ENCODE measurements around the gene RDH16.
"Not testable (repeated sequence)": the region's sequence is repeated elsewhere in the genome, so short reads cannot be mapped to it uniquely, and the experiment has no call there.

RDH16 gene

GRCh38 chr12:56988207-56988739 is 30.9 kb upstream of the RDH16 start:
- Histone ChIP-seq H3K27me3 (ENCODE audit: control insufficient read depth in 2 of 2, insufficient read depth in 2 of 2, low read length in 2 of 2) (no peaks in the 10 kb centered on the region), H3K9me3 (ENCODE audit: control insufficient read depth in 2 of 2, low read length in 2 of 2) (no peaks in the 10 kb centered on the region), H3K4me1 (ENCODE audit: control insufficient read depth in 2 of 2, insufficient read depth in 2 of 2, low read length in 2 of 2) (peaks cover 5 to 9% of the 10 kb centered on the region in 2 donors), H3K36me3 (ENCODE audit: control insufficient read depth in 2 of 2, insufficient read depth in 2 of 2, low read length in 2 of 2) (no peaks in the 10 kb centered on the region), H3K27ac (ENCODE audit: low read depth in 2 of 2, low read length in 2 of 2) (no peak overlapping the region), H3K9ac (ENCODE audit: low read depth in 1 of 2, low read length in 2 of 2) (no peak overlapping the region), H3K4me3 (ENCODE audit: low read length in 2 of 2) (no peak overlapping the region)

- H3K27me3 ChIP-seq (ENCODE audit: control insufficient read depth in 2 of 2, insufficient read depth in 2 of 2, low read length in 2 of 2) = no peaks in the 10 kb centered on the region
- H3K4me1 ChIP-seq (ENCODE audit: control insufficient read depth in 2 of 2, insufficient read depth in 2 of 2, low read length in 2 of 2) = peaks cover 5 to 9% of the 10 kb centered on the region in 2 donors
- no peak overlapping the region for H3K27ac ChIP-seq (ENCODE audit: low read depth in 2 of 2, low read length in 2 of 2)
- H3K9me3 ChIP-seq (ENCODE audit: control insufficient read depth in 2 of 2, low read length in 2 of 2) = no peaks in the 10 kb centered on the region
- H3K9ac ChIP-seq (ENCODE audit: low read depth in 1 of 2, low read length in 2 of 2) = no peak overlapping the region
- no peaks in the 10 kb centered on the region for H3K36me3 ChIP-seq (ENCODE audit: control insufficient read depth in 2 of 2, insufficient read depth in 2 of 2, low read length in 2 of 2)
- no peak overlapping the region for H3K4me3 ChIP-seq (ENCODE audit: low read length in 2 of 2)
Measured at GRCh38 chr12:56987551-56988053, 30.2 kb upstream of the RDH16 start.

GRCh38 chr12:56987011-56987410 is 29.6 kb upstream of the RDH16 start:
- no peaks in the 10 kb centered on the region for H3K36me3 ChIP-seq (ENCODE audit: control insufficient read depth in 2 of 2, insufficient read depth in 2 of 2, low read length in 2 of 2)
- no peaks in the 10 kb centered on the region for H3K27me3 ChIP-seq (ENCODE audit: control insufficient read depth in 2 of 2, insufficient read depth in 2 of 2, low read length in 2 of 2)
- no peak overlapping the region for H3K9ac ChIP-seq (ENCODE audit: low read depth in 1 of 2, low read length in 2 of 2)
- H3K9me3 ChIP-seq (ENCODE audit: control insufficient read depth in 2 of 2, low read length in 2 of 2) = no peaks in the 10 kb centered on the region
- H3K27ac ChIP-seq (ENCODE audit: low read depth in 2 of 2, low read length in 2 of 2) = no peak overlapping the region
- H3K4me3 ChIP-seq (ENCODE audit: low read length in 2 of 2) = no peak overlapping the region
- peaks cover 5 to 9% of the 10 kb centered on the region in 2 donors for H3K4me1 ChIP-seq (ENCODE audit: control insufficient read depth in 2 of 2, insufficient read depth in 2 of 2, low read length in 2 of 2)

- H3K4me1 ChIP-seq (ENCODE audit: control insufficient read depth in 2 of 2, insufficient read depth in 2 of 2, low read length in 2 of 2); H3K9ac ChIP-seq (ENCODE audit: low read depth in 1 of 2, low read length in 2 of 2); H3K27ac ChIP-seq (ENCODE audit: low read depth in 2 of 2, low read length in 2 of 2); H3K9me3 ChIP-seq (ENCODE audit: control insufficient read depth in 2 of 2, low read length in 2 of 2); H3K27me3 ChIP-seq (ENCODE audit: control insufficient read depth in 2 of 2, insufficient read depth in 2 of 2, low read length in 2 of 2); H3K4me3 ChIP-seq (ENCODE audit: low read length in 2 of 2); H3K36me3 ChIP-seq (ENCODE audit: control insufficient read depth in 2 of 2, insufficient read depth in 2 of 2, low read length in 2 of 2): not testable (repeated sequence)
Measured at GRCh38 chr12:56985714-56986113, 28.3 kb upstream of the RDH16 start.

- Histone ChIP-seq H3K4me1 (ENCODE audit: control insufficient read depth in 2 of 2, insufficient read depth in 2 of 2, low read length in 2 of 2) (no peaks in the 10 kb centered on the region), H3K36me3 (ENCODE audit: control insufficient read depth in 2 of 2, insufficient read depth in 2 of 2, low read length in 2 of 2) (no peaks in the 10 kb centered on the region), H3K27ac (ENCODE audit: low read depth in 2 of 2, low read length in 2 of 2) (no peak overlapping the region), H3K9me3 (ENCODE audit: control insufficient read depth in 2 of 2, low read length in 2 of 2) (no peaks in the 10 kb centered on the region), H3K27me3 (ENCODE audit: control insufficient read depth in 2 of 2, insufficient read depth in 2 of 2, low read length in 2 of 2) (no peaks in the 10 kb centered on the region), H3K9ac (ENCODE audit: low read depth in 1 of 2, low read length in 2 of 2) (no peak overlapping the region), H3K4me3 (ENCODE audit: low read length in 2 of 2) (no peak overlapping the region)
Measured at GRCh38 chr12:56983386-56983785, 26.0 kb upstream of the RDH16 start.

GRCh38 chr12:56982578-56983236 is 25.3 kb upstream of the RDH16 start:
- H3K4me1 ChIP-seq (ENCODE audit: control insufficient read depth in 2 of 2, insufficient read depth in 2 of 2, low read length in 2 of 2) = not testable (repeated sequence)

GRCh38 chr12:56980941-56981530 is 23.6 kb upstream of the RDH16 start:
- Histone ChIP-seq H3K4me1 (ENCODE audit: control insufficient read depth in 2 of 2, insufficient read depth in 2 of 2, low read length in 2 of 2) (no peaks in the 10 kb centered on the region), H3K27me3 (ENCODE audit: control insufficient read depth in 2 of 2, insufficient read depth in 2 of 2, low read length in 2 of 2) (no peaks in the 10 kb centered on the region), H3K4me3 (ENCODE audit: low read length in 2 of 2) (no peak overlapping the region), H3K9me3 (ENCODE audit: control insufficient read depth in 2 of 2, low read length in 2 of 2) (no peaks in the 10 kb centered on the region), H3K27ac (ENCODE audit: low read depth in 2 of 2, low read length in 2 of 2) (no peak overlapping the region), H3K36me3 (ENCODE audit: control insufficient read depth in 2 of 2, insufficient read depth in 2 of 2, low read length in 2 of 2) (no peaks in the 10 kb centered on the region), H3K9ac (ENCODE audit: low read depth in 1 of 2, low read length in 2 of 2) (no peak overlapping the region)

More at GRCh38 chr12:56982578-56983236, 25.3 kb upstream of the RDH16 start:
- H3K27me3 ChIP-seq (ENCODE audit: control insufficient read depth in 2 of 2, insufficient read depth in 2 of 2, low read length in 2 of 2); H3K9me3 ChIP-seq (ENCODE audit: control insufficient read depth in 2 of 2, low read length in 2 of 2); H3K9ac ChIP-seq (ENCODE audit: low read depth in 1 of 2, low read length in 2 of 2); H3K27ac ChIP-seq (ENCODE audit: low read depth in 2 of 2, low read length in 2 of 2); H3K36me3 ChIP-seq (ENCODE audit: control insufficient read depth in 2 of 2, insufficient read depth in 2 of 2, low read length in 2 of 2); H3K4me3 ChIP-seq (ENCODE audit: low read length in 2 of 2): not testable (repeated sequence)

- H3K9me3 ChIP-seq (ENCODE audit: control insufficient read depth in 2 of 2, low read length in 2 of 2) = no peaks in the 10 kb centered on the region
- H3K4me1 ChIP-seq (ENCODE audit: control insufficient read depth in 2 of 2, insufficient read depth in 2 of 2, low read length in 2 of 2) = no peaks in the 10 kb centered on the region
- H3K4me3 ChIP-seq (ENCODE audit: low read length in 2 of 2) = no peak overlapping the region
- no peaks in the 10 kb centered on the region for H3K36me3 ChIP-seq (ENCODE audit: control insufficient read depth in 2 of 2, insufficient read depth in 2 of 2, low read length in 2 of 2)
- no peak overlapping the region for H3K9ac ChIP-seq (ENCODE audit: low read depth in 1 of 2, low read length in 2 of 2)
- H3K27me3 ChIP-seq (ENCODE audit: control insufficient read depth in 2 of 2, insufficient read depth in 2 of 2, low read length in 2 of 2) = no peaks in the 10 kb centered on the region
- no peak overlapping the region for H3K27ac ChIP-seq (ENCODE audit: low read depth in 2 of 2, low read length in 2 of 2)
Measured at GRCh38 chr12:56980268-56980667, 22.9 kb upstream of the RDH16 start.

GRCh38 chr12:56979628-56980027 is 22.2 kb upstream of the RDH16 start:
- H3K4me3 ChIP-seq (ENCODE audit: low read length in 2 of 2) = no peak overlapping the region
- H3K4me1 ChIP-seq (ENCODE audit: control insufficient read depth in 2 of 2, insufficient read depth in 2 of 2, low read length in 2 of 2) = no peaks in the 10 kb centered on the region
- no peak overlapping the region for H3K27ac ChIP-seq (ENCODE audit: low read depth in 2 of 2, low read length in 2 of 2)

GRCh38 chr12:56978397-56979138 is 21.2 kb upstream of the RDH16 start:
- no peaks in the 10 kb centered on the region for H3K4me1 ChIP-seq (ENCODE audit: control insufficient read depth in 2 of 2, insufficient read depth in 2 of 2, low read length in 2 of 2)
- H3K9me3 ChIP-seq (ENCODE audit: control insufficient read depth in 2 of 2, low read length in 2 of 2) = no peaks in the 10 kb centered on the region
- H3K4me3 ChIP-seq (ENCODE audit: low read length in 2 of 2) = no peak overlapping the region
- H3K27ac ChIP-seq (ENCODE audit: low read depth in 2 of 2, low read length in 2 of 2) = no peak overlapping the region
- no peak overlapping the region for H3K9ac ChIP-seq (ENCODE audit: low read depth in 1 of 2, low read length in 2 of 2)
- H3K27me3 ChIP-seq (ENCODE audit: control insufficient read depth in 2 of 2, insufficient read depth in 2 of 2, low read length in 2 of 2) = no peaks in the 10 kb centered on the region
- H3K36me3 ChIP-seq (ENCODE audit: control insufficient read depth in 2 of 2, insufficient read depth in 2 of 2, low read length in 2 of 2) = no peaks in the 10 kb centered on the region

More at GRCh38 chr12:56979628-56980027, 22.2 kb upstream of the RDH16 start:
- Histone ChIP-seq H3K27me3 (ENCODE audit: control insufficient read depth in 2 of 2, insufficient read depth in 2 of 2, low read length in 2 of 2) (no peaks in the 10 kb centered on the region), H3K9ac (ENCODE audit: low read depth in 1 of 2, low read length in 2 of 2) (no peak overlapping the region), H3K36me3 (ENCODE audit: control insufficient read depth in 2 of 2, insufficient read depth in 2 of 2, low read length in 2 of 2) (no peaks in the 10 kb centered on the region), H3K9me3 (ENCODE audit: control insufficient read depth in 2 of 2, low read length in 2 of 2) (no peaks in the 10 kb centered on the region)

Data from mucosa of rectum (tissue), 2 donors.